ENCODE results near the gene CRYM.
"Not testable (repeated sequence)": the region's sequence is repeated elsewhere in the genome, so short reads cannot be mapped to it uniquely, and the experiment has no call there.

CRYM gene

GRCh38 chr16:21279501-21279900 is 1.4 kb upstream of the CRYM start:
- DNase-seq (ENCODE audit: low spot score), result no peak

- DNase-seq (ENCODE audit: low spot score), result no peak
Observed at GRCh38 chr16:21277045-21277926, 804 bp downstream of the CRYM start.

- no peak for DNase-seq (ENCODE audit: low spot score)
Observed at GRCh38 chr16:21276090-21276489, 2.0 kb downstream of the CRYM start.

GRCh38 chr16:21275529-21275928 is 2.6 kb downstream of the CRYM start:
- no peak for DNase-seq (ENCODE audit: low spot score)

- no peak for DNase-seq (ENCODE audit: low spot score)
Observed at GRCh38 chr16:21274172-21274726, 3.8 kb downstream of the CRYM start.

GRCh38 chr16:21272763-21273162 is 5.3 kb downstream of the CRYM start:
- DNase-seq (ENCODE audit: low spot score), result not testable (repeated sequence)

GRCh38 chr16:21272253-21272652 is 5.8 kb downstream of the CRYM start:
- DNase-seq (ENCODE audit: low spot score), result no peak

GRCh38 chr16:21268236-21268635 is 9.9 kb downstream of the CRYM start:
- no peak for DNase-seq (ENCODE audit: low spot score)

- DNase-seq (ENCODE audit: low spot score), result no peak
Observed at GRCh38 chr16:21267298-21267697, 10.8 kb downstream of the CRYM start.

- no peak for DNase-seq (ENCODE audit: low spot score)
Observed at GRCh38 chr16:21265104-21265837, 12.8 kb downstream of the CRYM start.

- DNase-seq (ENCODE audit: low spot score), result no peak
Observed at GRCh38 chr16:21264571-21265036, 13.5 kb downstream of the CRYM start.

GRCh38 chr16:21263640-21264570 is 14.2 kb downstream of the CRYM start:
- no peak for DNase-seq (ENCODE audit: low spot score)

GRCh38 chr16:21262779-21263639 is 15.1 kb downstream of the CRYM start:
- DNase-seq (ENCODE audit: low spot score), result no peak

GRCh38 chr16:21260870-21261791 is 17.0 kb downstream of the CRYM start:
- DNase-seq (ENCODE audit: low spot score), result no peak

- no peak for DNase-seq (ENCODE audit: low spot score)
Observed at GRCh38 chr16:21257284-21257683, 20.8 kb downstream of the CRYM start.

- DNase-seq (ENCODE audit: low spot score), result no peak
Observed at GRCh38 chr16:21256636-21257035, 21.5 kb downstream of the CRYM start.

GRCh38 chr16:21253470-21253869 is 24.6 kb downstream of the CRYM start:
- DNase-seq (ENCODE audit: low spot score), result no peak

- no peak for DNase-seq (ENCODE audit: low spot score)
Observed at GRCh38 chr16:21250072-21250923, 27.8 kb downstream of the CRYM start.

GRCh38 chr16:21248179-21248578 is 29.9 kb downstream of the CRYM start:
- DNase-seq (ENCODE audit: low spot score), result not testable (repeated sequence)
